Measurements from ENCODE around the gene RNF215.

RNF215 gene

DNA sequence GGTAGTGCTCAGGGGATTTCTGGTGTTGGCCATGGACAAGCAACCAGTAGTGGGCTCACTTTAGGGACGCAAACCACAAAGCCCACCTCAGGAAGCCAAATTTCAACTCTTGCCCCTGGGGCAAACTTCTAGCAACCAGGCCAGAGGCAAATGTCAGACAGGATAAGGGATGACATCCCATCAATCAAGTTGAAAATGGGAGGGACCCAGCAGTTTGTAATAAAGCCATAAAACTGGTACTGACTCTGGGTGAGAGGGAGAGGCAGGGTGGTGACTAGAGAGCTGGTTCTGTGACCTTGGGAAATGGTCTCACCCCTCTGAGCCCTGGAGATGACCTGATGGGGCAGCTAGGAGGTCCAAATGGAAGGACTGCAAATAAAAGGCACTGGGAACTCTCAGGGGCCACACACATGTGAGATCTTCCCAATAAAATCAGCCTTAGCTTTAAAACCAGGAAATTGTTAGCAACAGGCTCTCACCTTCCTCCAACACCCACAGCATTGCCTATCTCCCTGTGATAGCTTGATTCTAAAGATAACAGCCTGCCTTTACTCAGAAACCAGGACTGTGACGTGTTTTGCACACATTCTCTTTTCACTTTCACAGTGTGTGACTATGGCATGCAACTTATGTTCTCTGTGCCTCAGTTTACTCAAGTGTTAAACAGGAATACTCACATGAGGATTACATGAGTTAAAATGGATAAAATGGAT, 54.1 kb downstream of the RNF215 start:
- no peak for DNase-seq (ENCODE audit: low read depth in 2 of 2)

- DNase-seq (ENCODE audit: low read depth in 2 of 2) = no peak
These were observed 54.7 kb downstream of the RNF215 start for GRCh38 chr22:30332551-30332950.

All from fibroblast of skin of left quadriceps (primary cell).